C4-2B (cell line): ENCODE measurements around the gene SLC38A1.
"Not testable (repeated sequence)": the region's sequence is repeated elsewhere in the genome, so short reads cannot be mapped to it uniquely, and the experiment has no call there.

Source experiments
- ZFX ChIP-seq: fragments of 450-650 bp; IDR thresholded peaks from 2 replicates; pipeline ENCODE4 v1.6.1; 2017
- TF ChIP-seq, protein P1 (sequence below): fragments of 450-650 bp; conservative IDR thresholded peaks from 2 replicates; pipeline ENCODE4 v1.5.1; 2017; ENCODE audit warnings: mild to moderate bottlenecking

DNA sequence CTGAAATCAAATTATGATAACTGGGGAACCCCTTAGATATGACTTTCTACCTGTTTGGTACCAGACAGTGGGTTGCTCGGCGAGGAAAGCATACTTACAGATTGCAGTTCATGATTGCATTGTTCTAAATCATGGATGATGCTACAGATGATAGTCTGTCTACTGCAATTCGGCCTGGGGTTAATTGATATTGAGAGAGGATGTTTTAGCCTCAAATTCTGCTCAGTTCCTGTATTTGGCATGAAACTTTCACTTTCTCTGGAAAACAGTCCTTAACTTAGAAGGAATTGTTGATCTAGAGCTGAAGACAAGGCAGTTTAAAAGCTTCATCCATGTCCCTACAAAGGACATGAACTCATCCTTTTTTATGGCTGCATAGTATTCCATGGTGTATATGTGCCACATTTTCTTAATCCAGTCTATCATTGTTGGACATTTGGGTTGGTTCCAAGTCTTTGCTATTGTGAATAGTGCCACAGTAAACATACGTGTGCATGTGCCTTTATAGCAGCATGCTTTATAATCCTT, 106.2 kb downstream of the SLC38A1 start:
- TF ChIP-seq, protein P1, sequence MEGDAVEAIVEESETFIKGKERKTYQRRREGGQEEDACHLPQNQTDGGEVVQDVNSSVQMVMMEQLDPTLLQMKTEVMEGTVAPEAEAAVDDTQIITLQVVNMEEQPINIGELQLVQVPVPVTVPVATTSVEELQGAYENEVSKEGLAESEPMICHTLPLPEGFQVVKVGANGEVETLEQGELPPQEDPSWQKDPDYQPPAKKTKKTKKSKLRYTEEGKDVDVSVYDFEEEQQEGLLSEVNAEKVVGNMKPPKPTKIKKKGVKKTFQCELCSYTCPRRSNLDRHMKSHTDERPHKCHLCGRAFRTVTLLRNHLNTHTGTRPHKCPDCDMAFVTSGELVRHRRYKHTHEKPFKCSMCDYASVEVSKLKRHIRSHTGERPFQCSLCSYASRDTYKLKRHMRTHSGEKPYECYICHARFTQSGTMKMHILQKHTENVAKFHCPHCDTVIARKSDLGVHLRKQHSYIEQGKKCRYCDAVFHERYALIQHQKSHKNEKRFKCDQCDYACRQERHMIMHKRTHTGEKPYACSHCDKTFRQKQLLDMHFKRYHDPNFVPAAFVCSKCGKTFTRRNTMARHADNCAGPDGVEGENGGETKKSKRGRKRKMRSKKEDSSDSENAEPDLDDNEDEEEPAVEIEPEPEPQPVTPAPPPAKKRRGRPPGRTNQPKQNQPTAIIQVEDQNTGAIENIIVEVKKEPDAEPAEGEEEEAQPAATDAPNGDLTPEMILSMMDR: not testable (repeated sequence)
- TF ChIP-seq ZFX: not testable (repeated sequence)
